Measurements from ENCODE around the gene CASKIN1.

Gene CASKIN1

DNA sequence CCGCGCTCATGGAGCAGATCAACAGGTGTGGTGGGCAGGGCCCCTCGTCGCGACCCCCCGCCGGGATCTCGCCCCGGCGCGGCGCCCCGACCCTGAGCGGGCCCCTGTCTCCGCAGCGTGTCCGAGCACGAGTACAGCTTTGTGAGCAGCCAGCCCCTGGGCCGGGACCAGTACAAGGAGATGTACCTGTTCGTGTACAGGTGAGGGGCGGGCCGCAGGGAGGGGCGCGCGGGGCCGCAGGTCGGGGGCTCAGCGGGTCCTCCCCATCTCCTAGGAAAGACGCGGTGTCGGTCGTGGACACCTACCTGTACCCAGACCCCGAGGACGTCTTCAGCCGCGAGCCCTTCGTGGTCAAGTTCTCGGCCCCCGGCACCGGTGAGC, 40.7 kb upstream of the CASKIN1 start:
- Histone ChIP-seq H2AFZ (ENCODE audit: low read depth, low read length, severe bottlenecking) (no peak overlapping the region), H3K4me3 (ENCODE audit: insufficient read depth, low read length, poor library complexity, severe bottlenecking) (no peak overlapping the region), H3K9ac (ENCODE audit: low read length) (no peak overlapping the region), H3K4me2 (ENCODE audit: low read depth, low read length, poor library complexity, severe bottlenecking) (no peak overlapping the region), H3K27ac (ENCODE audit: low read depth, low read length) (no peak overlapping the region), H3K9me3 (ENCODE audit: insufficient read depth, low read length) (no peaks in the 10 kb centered on the region), H3K79me2 (ENCODE audit: insufficient read depth, low read length) (no peaks in the 10 kb centered on the region), H3K36me3 (ENCODE audit: low read length) (no peaks in the 10 kb centered on the region), H3K27me3 (ENCODE audit: low read length) (no peaks in the 10 kb centered on the region), H3K9me2 (replicated peaks; ENCODE audit: insufficient read depth, low read length) (no peaks in the 10 kb centered on the region), H3F3A (ENCODE audit: insufficient read depth) (peaks cover 4% of the 10 kb centered on the region; the same call in 1 of the 2 replicates), H4K20me1 (ENCODE audit: low read depth, low read length) (no peaks in the 10 kb centered on the region)
- no peak for TF ChIP-seq EZH2phosphoT487 (conservative IDR thresholded peaks at IDR 0.05; ENCODE audit: low read length)
- TF ChIP-seq, protein P1, sequence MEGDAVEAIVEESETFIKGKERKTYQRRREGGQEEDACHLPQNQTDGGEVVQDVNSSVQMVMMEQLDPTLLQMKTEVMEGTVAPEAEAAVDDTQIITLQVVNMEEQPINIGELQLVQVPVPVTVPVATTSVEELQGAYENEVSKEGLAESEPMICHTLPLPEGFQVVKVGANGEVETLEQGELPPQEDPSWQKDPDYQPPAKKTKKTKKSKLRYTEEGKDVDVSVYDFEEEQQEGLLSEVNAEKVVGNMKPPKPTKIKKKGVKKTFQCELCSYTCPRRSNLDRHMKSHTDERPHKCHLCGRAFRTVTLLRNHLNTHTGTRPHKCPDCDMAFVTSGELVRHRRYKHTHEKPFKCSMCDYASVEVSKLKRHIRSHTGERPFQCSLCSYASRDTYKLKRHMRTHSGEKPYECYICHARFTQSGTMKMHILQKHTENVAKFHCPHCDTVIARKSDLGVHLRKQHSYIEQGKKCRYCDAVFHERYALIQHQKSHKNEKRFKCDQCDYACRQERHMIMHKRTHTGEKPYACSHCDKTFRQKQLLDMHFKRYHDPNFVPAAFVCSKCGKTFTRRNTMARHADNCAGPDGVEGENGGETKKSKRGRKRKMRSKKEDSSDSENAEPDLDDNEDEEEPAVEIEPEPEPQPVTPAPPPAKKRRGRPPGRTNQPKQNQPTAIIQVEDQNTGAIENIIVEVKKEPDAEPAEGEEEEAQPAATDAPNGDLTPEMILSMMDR (IDR thresholded peaks at IDR 0.05; ENCODE audit: insufficient read depth, low read length, poor library complexity, severe bottlenecking): no peak

DNA sequence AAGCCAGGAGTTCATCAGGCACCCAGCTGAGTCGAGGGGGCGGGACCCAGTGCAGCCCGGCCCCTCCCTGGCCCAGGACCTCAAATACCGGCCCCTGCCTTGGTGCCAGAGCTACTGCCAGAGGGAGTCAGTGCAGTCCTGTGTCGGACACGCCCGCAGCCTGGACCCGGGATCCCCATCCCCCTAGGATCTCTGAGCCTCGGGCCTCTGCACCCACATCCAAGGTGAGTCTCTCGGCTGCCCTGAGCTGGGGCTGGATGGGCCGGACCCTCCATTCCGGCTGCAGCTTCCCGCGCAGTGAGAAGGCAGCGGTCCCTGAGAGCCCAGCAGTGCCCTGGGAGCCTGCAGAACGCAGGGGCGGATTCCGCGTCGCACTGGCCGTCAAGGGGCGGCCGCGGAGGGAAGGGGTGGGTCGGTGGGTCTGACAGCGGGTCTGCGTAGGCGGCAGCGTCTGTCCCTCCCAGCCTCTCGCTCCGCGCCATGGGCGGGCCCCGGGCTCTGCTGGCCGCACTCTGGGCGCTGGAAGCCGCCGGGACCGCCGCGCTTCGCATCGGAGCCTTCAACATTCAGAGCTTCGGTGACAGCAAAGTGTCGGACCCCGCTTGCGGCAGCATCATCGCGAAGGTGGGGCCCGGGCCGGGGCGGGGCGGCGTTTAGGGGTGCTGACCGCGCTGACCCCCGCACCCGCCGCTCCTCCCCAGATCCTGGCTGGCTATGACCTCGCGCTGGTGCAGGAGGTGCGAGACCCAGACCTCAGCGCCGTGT, 40.1 kb upstream of the CASKIN1 start, which contains the start of gene DNASE1L2:
DNASE1L2 (plus strand) TSS at position 108 of the 765 bp plus-strand sequence; CDS start at position 481, 373 bp downstream.
- H3K79me2 ChIP-seq (ENCODE audit: insufficient read depth, low read length): no peaks in the 10 kb centered on the region
- H3K9ac ChIP-seq (ENCODE audit: low read length): no peak within 1 kb of the TSS
- no peak within 1 kb of the TSS for H3K4me2 ChIP-seq (ENCODE audit: low read depth, low read length, poor library complexity, severe bottlenecking)
- H3K36me3 ChIP-seq (ENCODE audit: low read length): no peaks in the 10 kb centered on the region
- no peak within 1 kb of the TSS for H2AFZ ChIP-seq (ENCODE audit: low read depth, low read length, severe bottlenecking)
- no peak for TF ChIP-seq EZH2phosphoT487 (conservative IDR thresholded peaks at IDR 0.05; ENCODE audit: low read length)
- TF ChIP-seq, protein P1 (IDR thresholded peaks at IDR 0.05; ENCODE audit: insufficient read depth, low read length, poor library complexity, severe bottlenecking): no peak
- H3K9me3 ChIP-seq (ENCODE audit: insufficient read depth, low read length): no peaks in the 10 kb centered on the region
- no peak within 1 kb of the TSS for H3K4me3 ChIP-seq (ENCODE audit: insufficient read depth, low read length, poor library complexity, severe bottlenecking)
- no peaks in the 10 kb centered on the region for H3K27me3 ChIP-seq (ENCODE audit: low read length)
- H3K9me2 ChIP-seq (replicated peaks; ENCODE audit: insufficient read depth, low read length): no peaks in the 10 kb centered on the region
- no peak within 1 kb of the TSS for H3K27ac ChIP-seq (ENCODE audit: low read depth, low read length)
- H4K20me1 ChIP-seq (ENCODE audit: low read depth, low read length): no peaks in the 10 kb centered on the region
- H3F3A ChIP-seq (ENCODE audit: insufficient read depth): peaks cover 4% of the 10 kb centered on the region; the same call in 1 of the 2 replicates

DNA sequence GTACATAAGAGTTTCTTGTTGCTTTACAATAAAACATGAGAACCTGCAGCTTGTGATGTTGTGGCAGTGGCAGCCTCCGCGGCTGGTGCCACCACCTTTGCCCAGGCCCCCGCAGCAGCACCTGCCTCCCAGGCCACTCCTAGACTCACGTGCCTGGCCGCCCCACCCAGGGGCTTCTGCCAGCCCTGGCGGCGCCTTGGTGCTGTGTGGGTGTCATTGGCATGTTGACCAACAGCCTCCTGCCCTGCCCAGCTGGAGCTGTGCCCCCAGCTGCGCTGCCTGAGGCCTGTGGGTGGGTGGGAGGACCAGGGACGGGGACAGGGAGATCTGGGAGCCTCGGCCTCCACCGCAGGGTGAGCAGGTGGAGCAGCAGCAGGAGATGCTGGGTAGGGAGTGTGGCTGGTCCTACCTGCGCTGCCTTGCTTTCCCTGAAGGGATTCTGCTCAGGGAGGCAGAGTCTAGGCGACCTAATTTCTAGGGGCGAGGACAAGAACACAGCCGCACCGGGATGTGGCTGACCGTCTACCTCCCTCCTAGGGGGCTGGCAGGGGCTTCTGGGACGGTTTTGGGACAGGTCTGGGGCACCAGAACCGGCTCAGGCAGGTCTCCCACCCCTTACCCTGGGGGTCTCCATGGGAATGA, 39.4 kb upstream of the CASKIN1 start:
- H3K36me3 ChIP-seq (ENCODE audit: low read length): no peaks in the 10 kb centered on the region

More for the DNA sequence above, 39.4 kb upstream of the CASKIN1 start:
- H3K9me3 ChIP-seq (ENCODE audit: insufficient read depth, low read length): no peaks in the 10 kb centered on the region
- H3K27me3 ChIP-seq (ENCODE audit: low read length): no peaks in the 10 kb centered on the region
- no peak overlapping the region for H3K4me2 ChIP-seq (ENCODE audit: low read depth, low read length, poor library complexity, severe bottlenecking)
- H3K79me2 ChIP-seq (ENCODE audit: insufficient read depth, low read length): no peaks in the 10 kb centered on the region
- no peaks in the 10 kb centered on the region for H3K9me2 ChIP-seq (replicated peaks; ENCODE audit: insufficient read depth, low read length)
- no peak overlapping the region for H3K4me3 ChIP-seq (ENCODE audit: insufficient read depth, low read length, poor library complexity, severe bottlenecking)
- H2AFZ ChIP-seq (ENCODE audit: low read depth, low read length, severe bottlenecking): no peak overlapping the region
- H3K27ac ChIP-seq (ENCODE audit: low read depth, low read length): no peak overlapping the region
- TF ChIP-seq, protein P1 (IDR thresholded peaks at IDR 0.05; ENCODE audit: insufficient read depth, low read length, poor library complexity, severe bottlenecking): no peak
- no peak for TF ChIP-seq EZH2phosphoT487 (conservative IDR thresholded peaks at IDR 0.05; ENCODE audit: low read length)
- no peaks in the 10 kb centered on the region for H4K20me1 ChIP-seq (ENCODE audit: low read depth, low read length)
- no peak overlapping the region for H3K9ac ChIP-seq (ENCODE audit: low read length)
- peaks cover 4% of the 10 kb centered on the region; the same call in 1 of the 2 replicates for H3F3A ChIP-seq (ENCODE audit: insufficient read depth)
